Endothelial cell of umbilical vein (primary cell): ENCODE data around the gene PCYT1B. TPM values are rescaled to one million over a fixed set of nuclear protein-coding genes. Genes with fewer than 3 reads are reported as not detected.

Experiments
- BruUV-seq: library from RNA; stranded (reverse); fragments of 400-500 nt; replicated peaks from 2 replicates; lab custom pipeline; 2021; lab: Mats Ljungman, UMichigan
- CTCF ChIA-PET: fragments of 300-600, 350-600 bp; sonication (Branson Sonifier 250); formaldehyde crosslinking; loops from one replicate; lab custom pipeline; 2021; ENCODE audit warnings: antibody characterized with exemption, inconsistent platforms; lab: Charles Lee
- POLR2A ChIA-PET: fragments of 300-600, 350-600 bp; sonication (Branson Sonifier 250); formaldehyde crosslinking; loops from one replicate; lab custom pipeline; 2021; ENCODE audit warnings: antibody characterized with exemption, inconsistent platforms; lab: Charles Lee
- DNase-seq: peaks from one replicate; pipeline ENCODE4 v3.0.0-alpha.2; 2011; ENCODE audit warnings: low read depth, low spot score
- FAIRE-seq: peaks from 2 replicates; lab custom pipeline; 2011; peaks lifted over from hg19 to GRCh38; lab: Jason Lieb, UNC
- H2AFZ ChIP-seq: 2 replicates; pipeline ENCODE4 v1.6.0; 2012; ENCODE audit warnings: low read depth, low read length, control low read depth, inconsistent platforms
- H3K27ac ChIP-seq: 2 replicates; pipeline ENCODE4 v1.5.1; 2011; ENCODE audit warnings: low read depth, mild to moderate bottlenecking, control low read depth, low read length, moderate library complexity; ENCODE audit not compliant: insufficient read depth
- H3K27me3 ChIP-seq, 2 experiments: 2 replicates each; pipeline versions ENCODE4 v1.6.0 to v1.6.1; 2011; ENCODE audit warnings: low read length in 2 of 2, mixed read lengths in 1 of 2; ENCODE audit not compliant: control insufficient read depth in 2 of 2, insufficient read depth in 2 of 2
- H3K36me3 ChIP-seq, 2 experiments: 2 replicates in 1 of 2; 3 replicates in 1 of 2; pipeline ENCODE4 v1.5.1; 2011; ENCODE audit warnings: low read length in 2 of 2, mild to moderate bottlenecking in 1 of 2, moderate library complexity in 1 of 2; ENCODE audit not compliant: control insufficient read depth in 2 of 2, insufficient read depth in 2 of 2; ENCODE audit errors: extremely low read depth in 1 of 2
- H3K4me1 ChIP-seq: 3 replicates; pipeline ENCODE4 v1.5.1; 2011; ENCODE audit warnings: mild to moderate bottlenecking, low read length; ENCODE audit not compliant: control insufficient read depth, insufficient read depth; ENCODE audit errors: extremely low read depth
- H3K4me2 ChIP-seq: 2 replicates; pipeline ENCODE4 v1.6.1; 2011; ENCODE audit warnings: low read length, control low read depth, mixed read lengths; ENCODE audit not compliant: insufficient read depth
- H3K4me3 ChIP-seq, 3 experiments: fragments of 200-600 bp in 1 of 3; sonication (generic), shearing (Covaris generic) in 1 of 3; replicated peaks in 1 of 3; 2 replicates each; pipeline ENCODE4 v1.5.1; 2011 to 2016; ENCODE audit warnings: control low read depth in 3 of 3, low read length in 3 of 3, mild to moderate bottlenecking in 2 of 3, inconsistent platforms in 1 of 3, low read depth in 1 of 3, moderate library complexity in 1 of 3; ENCODE audit not compliant: insufficient read depth in 1 of 3
- H3K79me2 ChIP-seq: 2 replicates; pipeline ENCODE4 v1.6.0; 2012; ENCODE audit warnings: low read length, inconsistent platforms; ENCODE audit not compliant: control insufficient read depth, insufficient read depth
- H3K9ac ChIP-seq: replicated peaks from 2 replicates; pipeline ENCODE3; 2011; ENCODE audit warnings: low read length, control low read depth; ENCODE audit not compliant: insufficient read depth; ENCODE audit errors: extremely low read depth
- H3K9me1 ChIP-seq: replicated peaks from 3 replicates; pipeline ENCODE4 v1.6.0; 2011; ENCODE audit warnings: mild to moderate bottlenecking, low read length; ENCODE audit not compliant: control insufficient read depth, insufficient read depth; ENCODE audit errors: extremely low read depth
- H3K9me3 ChIP-seq: replicated peaks from 2 replicates; pipeline ENCODE4 v1.5.1; 2012; ENCODE audit warnings: low read length, inconsistent platforms; ENCODE audit not compliant: control insufficient read depth, insufficient read depth
- H4K20me1 ChIP-seq: replicated peaks from 2 replicates; pipeline ENCODE3; 2011; ENCODE audit warnings: mild to moderate bottlenecking, low read length; ENCODE audit not compliant: control insufficient read depth, insufficient read depth; ENCODE audit errors: extremely low read depth
- EZH2 ChIP-seq: IDR thresholded peaks from 2 replicates; pipeline ENCODE4 v1.6.1; 2012; ENCODE audit warnings: borderline replicate concordance, low read depth, mild to moderate bottlenecking, moderate library complexity, low read length, inconsistent platforms; ENCODE audit not compliant: severe bottlenecking
- POLR2A ChIP-seq: IDR thresholded peaks from 2 replicates; pipeline ENCODE4 v1.6.1; 2012; ENCODE audit warnings: low read depth, mild to moderate bottlenecking, control low read depth, low read length
- POLR2AphosphoS5 ChIP-seq: IDR thresholded peaks from 2 replicates; pipeline ENCODE4 v1.6.1; 2012; ENCODE audit warnings: low read depth, mild to moderate bottlenecking, control low read depth, low read length, moderate library complexity; ENCODE audit not compliant: insufficient read depth
- dilution Hi-C: fragments of 300-500 bp; cut with MboI; formaldehyde crosslinking; loops from one replicate; pipeline ENCODE4 v1.15.0; 2019; ENCODE audit warnings: low sequenced_read_pairs; ENCODE audit not compliant: extremely low pct_ligation_motif_present
- intact Hi-C: fragments of 100-400 bp; cut with micrococcal nuclease; formaldehyde crosslinking; loops from one replicate; pipeline ENCODE4 v1.10.0; 2022
- polyA plus RNA-seq, 4 experiments: library from polyadenylated mRNA; depleted of rRNA in 3 of 4; stranded (reverse) in 3 of 4; unstranded in 1 of 4; fragments of >200 nt; gene quantifications; 2 replicates each; pipeline versions ENCODE4 v1.2.1 to v1.2.3, GENCODE V29; 2011 to 2012; ENCODE audit warnings: missing spikeins in 1 of 4
- total RNA-seq: library from RNA; stranded (reverse); gene quantifications from 2 replicates; pipeline ENCODE4 v1.2.3, GENCODE V29; 2021
- TF ChIP-seq, protein P1 (sequence below), 2 donors: IDR thresholded peaks; 1 replicate in 1 of 2; 2 replicates in 1 of 2; pipeline ENCODE4 v1.5.1; 2011; ENCODE audit warnings: low read length in 2 of 2, mild to moderate bottlenecking in 2 of 2, moderate library complexity in 2 of 2, control low read depth in 1 of 2, inconsistent platforms in 1 of 2, low read depth in 1 of 2; ENCODE audit not compliant: insufficient read depth in 1 of 2; ENCODE audit errors: extremely low read depth in 1 of 2

PCYT1B gene
- total and polyA plus RNA-seq, 2 donors (not counting 3 experiments of a cell fraction or from before 2014, with no cell fraction given) = 0.33 to 1.3 TPM

DNA sequence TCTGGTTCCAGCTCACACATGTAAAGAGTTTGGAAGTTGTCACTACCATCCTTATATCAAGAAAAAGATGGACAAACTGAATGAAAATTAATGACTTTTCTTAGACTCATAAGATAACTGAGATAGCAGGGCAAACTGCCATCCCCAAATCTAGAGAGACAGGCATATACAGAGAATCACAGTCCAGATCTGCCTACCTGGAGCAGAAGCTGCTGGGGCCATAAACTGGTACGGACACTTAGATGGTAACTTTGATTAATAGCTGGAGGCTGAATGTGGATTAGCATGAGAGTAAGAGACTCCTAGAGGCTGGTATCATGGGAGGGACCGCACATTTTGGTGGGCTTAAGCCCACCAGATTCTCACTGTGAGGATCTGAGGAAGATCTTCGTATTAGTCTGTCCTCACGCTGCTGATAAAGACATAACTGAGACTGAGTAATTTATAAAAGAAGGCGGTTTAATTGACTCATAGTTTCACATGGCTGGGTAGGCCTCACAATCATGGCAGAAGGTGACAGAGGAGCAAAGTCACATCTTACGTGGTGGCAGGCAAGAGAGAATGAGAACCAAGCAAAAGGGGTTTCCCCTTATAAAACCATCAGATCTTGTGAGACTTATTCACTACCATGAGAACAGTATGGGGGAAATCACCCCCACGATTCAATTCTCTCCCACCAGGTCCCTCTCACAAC lies 35.7 kb upstream of the PCYT1B start:
- peaks cover 0 to 2% of the 10 kb centered on the region in 2 experiments for H3K27me3 ChIP-seq
- BruUV-seq = no TSS peak
- no peaks in the 10 kb centered on the region for H3K36me3 ChIP-seq
- H3K79me2 ChIP-seq = no peaks in the 10 kb centered on the region
- no peak overlapping the region for H3K4me3 ChIP-seq
- dilution Hi-C loops (no loop called here), intact Hi-C loops (no loop called here)
- H3K9ac ChIP-seq = no peak overlapping the region
- FAIRE-seq (no peak), DNase-seq (no peak)
- H3K9me1 ChIP-seq = no peaks in the 10 kb centered on the region
- no peak overlapping the region for H2AFZ ChIP-seq
- H4K20me1 ChIP-seq = no peaks in the 10 kb centered on the region
- CTCF ChIA-PET = no interaction called here
- no peaks in the 10 kb centered on the region for H3K4me1 ChIP-seq
- POLR2A ChIA-PET = no interaction called here
- H3K27ac ChIP-seq = no peak overlapping the region
- TF ChIP-seq, protein P1, sequence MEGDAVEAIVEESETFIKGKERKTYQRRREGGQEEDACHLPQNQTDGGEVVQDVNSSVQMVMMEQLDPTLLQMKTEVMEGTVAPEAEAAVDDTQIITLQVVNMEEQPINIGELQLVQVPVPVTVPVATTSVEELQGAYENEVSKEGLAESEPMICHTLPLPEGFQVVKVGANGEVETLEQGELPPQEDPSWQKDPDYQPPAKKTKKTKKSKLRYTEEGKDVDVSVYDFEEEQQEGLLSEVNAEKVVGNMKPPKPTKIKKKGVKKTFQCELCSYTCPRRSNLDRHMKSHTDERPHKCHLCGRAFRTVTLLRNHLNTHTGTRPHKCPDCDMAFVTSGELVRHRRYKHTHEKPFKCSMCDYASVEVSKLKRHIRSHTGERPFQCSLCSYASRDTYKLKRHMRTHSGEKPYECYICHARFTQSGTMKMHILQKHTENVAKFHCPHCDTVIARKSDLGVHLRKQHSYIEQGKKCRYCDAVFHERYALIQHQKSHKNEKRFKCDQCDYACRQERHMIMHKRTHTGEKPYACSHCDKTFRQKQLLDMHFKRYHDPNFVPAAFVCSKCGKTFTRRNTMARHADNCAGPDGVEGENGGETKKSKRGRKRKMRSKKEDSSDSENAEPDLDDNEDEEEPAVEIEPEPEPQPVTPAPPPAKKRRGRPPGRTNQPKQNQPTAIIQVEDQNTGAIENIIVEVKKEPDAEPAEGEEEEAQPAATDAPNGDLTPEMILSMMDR (IDR thresholded peaks at IDR 0.05; ENCODE audit: extremely low read depth in 1 of 2, insufficient read depth in 1 of 2, low read depth in 1 of 2, low read length in 2 of 2) = no peak
- no peak for TF ChIP-seq POLR2A
- TF ChIP-seq POLR2AphosphoS5 = no peak
- no peak for TF ChIP-seq EZH2
- H3K9me3 ChIP-seq = no peaks in the 10 kb centered on the region
- H3K4me2 ChIP-seq = no peak overlapping the region
